Measurements from ENCODE around the gene NRF1. TPM values are rescaled to one million over a fixed set of nuclear protein-coding genes. Genes with fewer than 3 reads are reported as not detected.
"Not testable (repeated sequence)": the region's sequence is repeated elsewhere in the genome, so short reads cannot be mapped to it uniquely, and the experiment has no call there.

The NRF1 gene
- total RNA-seq, 1 donor from 2014 or later, result 3.1 TPM

DNA sequence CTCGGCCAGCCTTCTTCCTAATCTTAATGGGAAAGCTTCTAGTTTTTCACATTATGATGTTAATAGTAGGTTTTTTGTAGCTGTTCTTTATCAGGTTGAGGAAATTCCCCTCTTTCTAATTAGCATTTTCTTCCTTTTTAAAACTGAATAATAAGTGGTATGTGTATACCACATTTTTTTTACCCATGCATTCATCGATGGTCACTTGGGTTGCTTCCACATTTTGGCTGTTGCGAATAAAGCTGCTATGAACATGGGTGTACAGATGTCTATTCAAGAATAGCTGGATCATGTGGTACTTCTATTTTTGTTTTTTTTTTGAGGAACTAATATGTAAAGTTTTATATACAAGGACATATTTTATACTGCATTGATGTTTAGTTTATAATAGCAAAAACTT is 44.3 kb downstream of the NRF1 start:
- Histone ChIP-seq H3K4me1 (no peaks in the 10 kb centered on the region), H3K4me3 (no peak overlapping the region), H3K9me3 (no peaks in the 10 kb centered on the region), H3K27ac (no peak overlapping the region), H3K36me3 (peaks cover 16 to 31% of the 10 kb centered on the region in 2 donors), H3K27me3 (no peaks in the 10 kb centered on the region)
- TF ChIP-seq, protein P1, sequence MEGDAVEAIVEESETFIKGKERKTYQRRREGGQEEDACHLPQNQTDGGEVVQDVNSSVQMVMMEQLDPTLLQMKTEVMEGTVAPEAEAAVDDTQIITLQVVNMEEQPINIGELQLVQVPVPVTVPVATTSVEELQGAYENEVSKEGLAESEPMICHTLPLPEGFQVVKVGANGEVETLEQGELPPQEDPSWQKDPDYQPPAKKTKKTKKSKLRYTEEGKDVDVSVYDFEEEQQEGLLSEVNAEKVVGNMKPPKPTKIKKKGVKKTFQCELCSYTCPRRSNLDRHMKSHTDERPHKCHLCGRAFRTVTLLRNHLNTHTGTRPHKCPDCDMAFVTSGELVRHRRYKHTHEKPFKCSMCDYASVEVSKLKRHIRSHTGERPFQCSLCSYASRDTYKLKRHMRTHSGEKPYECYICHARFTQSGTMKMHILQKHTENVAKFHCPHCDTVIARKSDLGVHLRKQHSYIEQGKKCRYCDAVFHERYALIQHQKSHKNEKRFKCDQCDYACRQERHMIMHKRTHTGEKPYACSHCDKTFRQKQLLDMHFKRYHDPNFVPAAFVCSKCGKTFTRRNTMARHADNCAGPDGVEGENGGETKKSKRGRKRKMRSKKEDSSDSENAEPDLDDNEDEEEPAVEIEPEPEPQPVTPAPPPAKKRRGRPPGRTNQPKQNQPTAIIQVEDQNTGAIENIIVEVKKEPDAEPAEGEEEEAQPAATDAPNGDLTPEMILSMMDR (IDR thresholded peaks at IDR 0.05), result no peak
- intact Hi-C loops (cut with DNase I), result no loop called here
- no peak for DNase-seq (ENCODE audit: low spot score in 2 of 2)

DNA sequence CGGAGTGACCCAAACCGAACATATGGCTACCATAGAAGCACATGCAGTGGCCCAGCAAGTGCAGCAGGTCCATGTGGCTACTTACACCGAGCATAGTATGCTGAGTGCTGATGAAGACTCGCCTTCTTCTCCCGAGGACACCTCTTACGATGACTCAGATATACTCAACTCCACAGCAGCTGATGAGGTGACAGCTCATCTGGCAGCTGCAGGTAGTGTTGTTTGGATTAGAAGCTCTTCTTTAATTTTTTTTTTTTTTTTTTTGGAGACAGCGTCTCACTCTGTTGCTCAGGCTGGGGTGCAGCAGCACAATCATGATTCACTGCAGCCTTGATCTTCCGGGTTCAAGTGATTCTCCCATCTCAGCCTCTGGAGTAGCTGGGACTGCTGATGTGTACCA is 45.8 kb downstream of the NRF1 start:
- no peak for DNase-seq (ENCODE audit: low spot score in 2 of 2)
- no peak overlapping the region for H3K4me3 ChIP-seq
- H3K27ac ChIP-seq, result no peak overlapping the region
- no peaks in the 10 kb centered on the region for H3K4me1 ChIP-seq
- peaks cover 0 to 4% of the 10 kb centered on the region in 2 donors for H3K9me3 ChIP-seq
- TF ChIP-seq, protein P1 (IDR thresholded peaks at IDR 0.05), result no peak
- H3K36me3 ChIP-seq, result peaks cover 26 to 43% of the 10 kb centered on the region in 2 donors
- intact Hi-C loops (cut with DNase I), result no loop called here
- H3K27me3 ChIP-seq, result no peaks in the 10 kb centered on the region

DNA sequence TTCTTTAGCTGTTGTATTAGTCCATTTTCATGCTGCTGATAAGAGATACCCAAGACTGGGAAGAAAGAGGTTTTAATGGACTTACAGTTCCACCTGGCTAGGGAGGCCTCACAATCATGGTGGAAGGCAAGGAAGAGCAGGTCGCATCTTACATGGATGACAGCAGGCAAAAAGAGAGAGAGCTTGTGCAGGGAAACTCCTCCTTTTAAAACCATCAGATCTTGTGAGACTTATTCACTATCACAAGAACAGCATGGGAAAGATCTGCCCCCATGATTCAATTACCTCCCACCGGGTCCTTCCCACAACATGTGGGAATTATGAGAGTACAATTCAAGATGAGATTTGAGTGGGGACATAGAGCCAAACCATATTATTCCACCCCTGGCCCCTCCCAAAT is 48.4 kb downstream of the NRF1 start:
- not testable (repeated sequence) for H3K4me1 ChIP-seq; H3K27me3 ChIP-seq; H3K27ac ChIP-seq; H3K9me3 ChIP-seq; H3K4me3 ChIP-seq; DNase-seq (ENCODE audit: low spot score in 2 of 2)
- intact Hi-C loops (cut with DNase I), result loop anchor here (5.0 kb wide), 1 partner anchor 352 kb away; no protein-coding TSS in a partner anchor
- H3K36me3 ChIP-seq, result peaks cover 26 to 43% of the 10 kb centered on the region in 2 donors

DNA sequence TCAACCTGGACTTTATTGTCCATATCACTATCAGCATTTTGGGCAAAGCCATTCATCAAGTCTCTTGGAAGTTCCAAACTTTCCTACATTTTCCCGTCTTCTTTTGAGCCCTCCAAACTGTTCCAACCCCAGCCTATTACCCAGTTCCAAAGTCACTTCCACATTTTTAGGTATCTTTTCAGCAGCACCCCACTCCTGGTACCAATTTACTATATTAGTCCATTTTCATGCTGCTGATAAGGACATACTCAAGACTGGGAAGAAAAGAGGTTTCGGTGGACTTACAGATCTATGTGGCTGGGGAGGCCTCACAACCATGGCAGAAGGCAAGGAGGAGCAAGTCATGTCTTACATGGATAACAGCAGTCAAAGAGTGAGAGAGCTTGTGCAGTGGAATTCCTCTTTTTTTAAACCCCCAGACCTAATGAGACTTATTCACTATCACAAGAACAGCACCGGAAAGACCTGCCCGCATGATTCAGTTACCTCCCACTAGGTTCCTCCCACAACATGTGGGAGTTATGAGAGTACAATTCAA is 50.2 kb downstream of the NRF1 start:
- no peaks in the 10 kb centered on the region for H3K27me3 ChIP-seq
- H3K4me1 ChIP-seq, result no peaks in the 10 kb centered on the region
- intact Hi-C loops (cut with DNase I), result loop anchor here (5.0 kb wide), 1 partner anchor 351 kb away; no protein-coding TSS in a partner anchor
- peaks cover 0 to 4% of the 10 kb centered on the region in 2 donors for H3K9me3 ChIP-seq
- no peak overlapping the region for H3K4me3 ChIP-seq
- no peak overlapping the region for H3K27ac ChIP-seq
- H3K36me3 ChIP-seq, result peaks cover 26 to 43% of the 10 kb centered on the region in 2 donors
- TF ChIP-seq, protein P1 (IDR thresholded peaks at IDR 0.05), result no peak
- no peak for DNase-seq (ENCODE audit: low spot score in 2 of 2)

DNA sequence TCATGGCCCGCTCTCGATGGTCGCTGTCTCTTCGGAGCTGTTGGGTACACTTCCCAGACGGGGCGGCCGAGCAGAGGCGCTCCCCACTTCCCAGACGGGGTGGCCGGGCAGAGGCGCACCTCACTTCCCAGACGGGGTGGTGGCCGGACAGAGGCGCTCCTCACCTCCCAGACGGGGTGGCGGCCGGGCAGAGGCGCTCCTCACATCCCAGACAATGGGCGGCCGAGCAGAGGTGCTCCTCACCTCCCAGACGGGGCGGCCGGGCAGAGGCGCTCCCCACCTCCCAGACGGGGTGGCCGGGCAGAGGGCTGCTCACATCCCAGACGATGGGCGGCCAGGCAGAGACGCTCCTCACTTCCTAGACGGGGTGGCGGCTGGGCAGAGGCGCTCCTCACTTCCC is 51.7 kb downstream of the NRF1 start:
- not testable (repeated sequence) for H3K4me3 ChIP-seq; H3K4me1 ChIP-seq; DNase-seq (ENCODE audit: low spot score in 2 of 2); H3K9me3 ChIP-seq; H3K27me3 ChIP-seq; H3K27ac ChIP-seq
- intact Hi-C loops (cut with DNase I), result loop anchor here (5.0 kb wide), 1 partner anchor 349 kb away; no protein-coding TSS in a partner anchor
- H3K36me3 ChIP-seq, result peaks cover 19 to 33% of the 10 kb centered on the region in 2 donors

DNA sequence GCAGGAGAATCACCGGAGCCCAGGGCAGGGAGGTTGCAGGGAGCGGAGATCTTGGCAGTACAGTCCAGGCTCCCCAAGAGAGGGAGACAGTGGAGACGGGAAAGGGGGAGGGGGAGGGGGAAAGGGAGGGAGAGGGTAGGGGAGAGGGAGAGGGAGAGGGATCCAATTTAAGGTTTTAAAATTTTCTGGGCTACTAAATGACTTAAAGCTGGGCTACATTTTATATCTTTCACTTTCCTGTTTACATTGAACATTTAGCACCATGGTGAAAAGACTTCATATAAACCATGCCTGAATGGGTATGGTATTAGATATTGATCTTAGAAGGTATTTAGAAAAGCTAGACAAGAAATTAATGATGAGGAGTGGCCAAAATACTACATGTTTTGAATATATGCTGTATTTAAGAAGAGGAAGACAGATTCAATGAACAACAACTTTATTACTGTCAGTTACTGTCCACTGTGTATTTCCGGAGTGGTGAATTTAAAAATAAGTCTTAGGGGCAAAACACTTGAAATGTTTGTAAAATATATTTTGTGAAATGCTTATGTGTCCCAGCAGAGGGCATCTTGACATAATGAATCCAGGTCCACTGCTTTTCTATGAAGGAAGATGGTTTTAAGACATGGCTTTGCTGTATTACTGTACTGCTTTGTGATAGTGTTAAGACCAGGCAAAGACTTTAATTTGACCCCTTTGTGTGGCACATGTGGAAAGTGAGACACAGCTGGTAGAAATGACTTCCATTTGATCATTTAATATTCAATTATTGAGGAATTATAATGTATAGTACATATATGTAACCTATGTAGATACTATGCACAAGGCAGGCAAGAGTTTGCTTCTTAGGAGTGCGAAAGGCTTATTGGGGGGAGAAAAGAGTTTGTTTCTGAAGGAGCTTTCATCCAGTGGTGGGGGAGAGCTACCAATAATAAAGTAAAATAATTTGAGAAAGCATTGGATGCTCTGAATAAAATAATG is 52.8 kb downstream of the NRF1 start:
- no peaks in the 10 kb centered on the region for H3K27me3 ChIP-seq
- no peak overlapping the region for H3K27ac ChIP-seq
- no peak overlapping the region for H3K4me3 ChIP-seq
- peaks cover 14 to 27% of the 10 kb centered on the region in 2 donors for H3K36me3 ChIP-seq
- TF ChIP-seq, protein P1 (IDR thresholded peaks at IDR 0.05), result peak; percentile 22 to 38 (median 22)
- intact Hi-C loops (cut with DNase I), result loop anchor here (2.0 to 5.0 kb wide), 2 partner anchors 160 to 348 kb away; no protein-coding TSS in a partner anchor
- DNase-seq (ENCODE audit: low spot score in 2 of 2), result no peak
- peaks cover 0 to 4% of the 10 kb centered on the region in 2 donors for H3K9me3 ChIP-seq
- H3K4me1 ChIP-seq, result no peaks in the 10 kb centered on the region
